ENCODE data around the gene GPC5.

DNA sequence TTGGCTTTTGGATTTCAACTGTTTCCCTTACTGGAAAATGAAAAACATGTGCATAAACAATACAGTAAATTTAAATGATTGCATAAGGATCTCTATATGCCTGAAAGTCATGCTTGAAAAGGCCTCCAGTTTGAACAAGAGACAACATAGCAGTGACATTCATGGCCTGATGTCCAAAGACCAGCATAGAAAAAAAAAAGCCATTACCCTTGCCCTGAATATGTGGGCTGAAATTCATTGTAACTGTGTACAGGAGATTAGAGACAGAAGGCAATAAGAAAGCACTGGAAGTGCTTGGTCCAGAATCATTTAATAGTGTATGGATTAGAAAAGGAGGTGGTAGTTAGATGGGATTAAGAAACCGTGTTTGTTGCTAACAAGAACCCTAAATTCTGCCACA lies 35.5 kb upstream of the GPC5 start:
- TF ChIP-seq, protein P1, sequence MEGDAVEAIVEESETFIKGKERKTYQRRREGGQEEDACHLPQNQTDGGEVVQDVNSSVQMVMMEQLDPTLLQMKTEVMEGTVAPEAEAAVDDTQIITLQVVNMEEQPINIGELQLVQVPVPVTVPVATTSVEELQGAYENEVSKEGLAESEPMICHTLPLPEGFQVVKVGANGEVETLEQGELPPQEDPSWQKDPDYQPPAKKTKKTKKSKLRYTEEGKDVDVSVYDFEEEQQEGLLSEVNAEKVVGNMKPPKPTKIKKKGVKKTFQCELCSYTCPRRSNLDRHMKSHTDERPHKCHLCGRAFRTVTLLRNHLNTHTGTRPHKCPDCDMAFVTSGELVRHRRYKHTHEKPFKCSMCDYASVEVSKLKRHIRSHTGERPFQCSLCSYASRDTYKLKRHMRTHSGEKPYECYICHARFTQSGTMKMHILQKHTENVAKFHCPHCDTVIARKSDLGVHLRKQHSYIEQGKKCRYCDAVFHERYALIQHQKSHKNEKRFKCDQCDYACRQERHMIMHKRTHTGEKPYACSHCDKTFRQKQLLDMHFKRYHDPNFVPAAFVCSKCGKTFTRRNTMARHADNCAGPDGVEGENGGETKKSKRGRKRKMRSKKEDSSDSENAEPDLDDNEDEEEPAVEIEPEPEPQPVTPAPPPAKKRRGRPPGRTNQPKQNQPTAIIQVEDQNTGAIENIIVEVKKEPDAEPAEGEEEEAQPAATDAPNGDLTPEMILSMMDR (IDR thresholded peaks at IDR 0.05), result no peak
- TF ChIP-seq EZH2 (IDR thresholded peaks at IDR 0.05), result no peak
